HG03135 (cell line): ENCODE data around the gene PCBP1.
"Not testable (repeated sequence)": the region's sequence is repeated elsewhere in the genome, so short reads cannot be mapped to it uniquely, and the experiment has no call there.

ENCODE experiments used
- ATAC-seq: cut with Tn5 transposase; IDR thresholded peaks from one replicate; pipeline ENCODE4 v1.9.1; 2021; ENCODE audit warnings: mild to moderate bottlenecking, moderate library complexity; ENCODE audit not compliant: unreplicated experiment

The PCBP1 gene

GRCh38 chr2:70095720-70096670 lies 8.7 kb downstream of the PCBP1 start:
- peak; percentile 10 for ATAC-seq

GRCh38 chr2:70098032-70098431 lies 10.8 kb downstream of the PCBP1 start:
- ATAC-seq = no peak

GRCh38 chr2:70099270-70099669 lies 12.0 kb downstream of the PCBP1 start:
- ATAC-seq = no peak

GRCh38 chr2:70101174-70101573 lies 13.9 kb downstream of the PCBP1 start:
- ATAC-seq = no peak

GRCh38 chr2:70101686-70102085 lies 14.4 kb downstream of the PCBP1 start:
- ATAC-seq = not testable (repeated sequence)

GRCh38 chr2:70102323-70102905 lies 15.1 kb downstream of the PCBP1 start:
- ATAC-seq = not testable (repeated sequence)

- no peak for ATAC-seq
Observed at GRCh38 chr2:70103531-70104061, 16.3 kb downstream of the PCBP1 start.

GRCh38 chr2:70104231-70105111 lies 17.2 kb downstream of the PCBP1 start:
- ATAC-seq = no peak

- ATAC-seq = not testable (repeated sequence)
Observed at GRCh38 chr2:70106138-70106537, 18.9 kb downstream of the PCBP1 start.

- ATAC-seq = not testable (repeated sequence)
Observed at GRCh38 chr2:70110397-70110796, 23.1 kb downstream of the PCBP1 start.

GRCh38 chr2:70111752-70112591 lies 24.7 kb downstream of the PCBP1 start:
- no peak for ATAC-seq

- no peak for ATAC-seq
Observed at GRCh38 chr2:70113359-70114070, 26.2 kb downstream of the PCBP1 start.

- ATAC-seq = no peak
Observed at GRCh38 chr2:70115646-70116442, 28.6 kb downstream of the PCBP1 start.

- ATAC-seq = no peak
Observed at GRCh38 chr2:70116936-70117552, 29.8 kb downstream of the PCBP1 start.

GRCh38 chr2:70118798-70119454 lies 31.6 kb downstream of the PCBP1 start:
- ATAC-seq = no peak

- ATAC-seq = no peak
Observed at GRCh38 chr2:70121627-70122372, 34.5 kb downstream of the PCBP1 start.

GRCh38 chr2:70122470-70122869 lies 35.2 kb downstream of the PCBP1 start:
- no peak for ATAC-seq
